ENCODE results near the gene IL15RA. TPM values are rescaled to one million over a fixed set of nuclear protein-coding genes. Genes with fewer than 3 reads are reported as not detected.
"Not testable (repeated sequence)": the region's sequence is repeated elsewhere in the genome, so short reads cannot be mapped to it uniquely, and the experiment has no call there.

IL15RA gene
- total RNA-seq, 1 donor from 2014 or later, result 23.1 TPM

- no peak overlapping the region for H3K4me3 ChIP-seq (ENCODE audit: low read depth, low read length)
- DNase-seq (ENCODE audit: low read depth), result no peak
- H3K27me3 ChIP-seq (ENCODE audit: control insufficient read depth, insufficient read depth, low read length), result peaks cover 4% of the 10 kb centered on the region
- no peaks in the 10 kb centered on the region for H3K36me3 ChIP-seq (ENCODE audit: control insufficient read depth, insufficient read depth, low read length)
- TF ChIP-seq CTCF (IDR thresholded peaks at IDR 0.05; ENCODE audit: insufficient read depth, low read length, poor library complexity, severe bottlenecking), result no peak
Observed at GRCh38 chr10:6009961-6010360, 32.6 kb upstream of the IL15RA start.

GRCh38 chr10:6009150-6009549 is 31.8 kb upstream of the IL15RA start:
- Histone ChIP-seq H3K36me3 (ENCODE audit: control insufficient read depth, insufficient read depth, low read length) (no peaks in the 10 kb centered on the region), H3K27me3 (ENCODE audit: control insufficient read depth, insufficient read depth, low read length) (peaks cover 5% of the 10 kb centered on the region), H3K4me3 (ENCODE audit: low read depth, low read length) (no peak overlapping the region)
- no peak for TF ChIP-seq CTCF (IDR thresholded peaks at IDR 0.05; ENCODE audit: insufficient read depth, low read length, poor library complexity, severe bottlenecking)
- no peak for DNase-seq (ENCODE audit: low read depth)

- no peak for DNase-seq (ENCODE audit: low read depth)
- H3K4me3 ChIP-seq (ENCODE audit: low read depth, low read length), result no peak overlapping the region
- no peak for TF ChIP-seq CTCF (IDR thresholded peaks at IDR 0.05; ENCODE audit: insufficient read depth, low read length, poor library complexity, severe bottlenecking)
- H3K27me3 ChIP-seq (ENCODE audit: control insufficient read depth, insufficient read depth, low read length), result peaks cover 5% of the 10 kb centered on the region
- H3K36me3 ChIP-seq (ENCODE audit: control insufficient read depth, insufficient read depth, low read length), result no peaks in the 10 kb centered on the region
Observed at GRCh38 chr10:6008497-6009142, 31.3 kb upstream of the IL15RA start.

- no peak for TF ChIP-seq CTCF (IDR thresholded peaks at IDR 0.05; ENCODE audit: insufficient read depth, low read length, poor library complexity, severe bottlenecking)
- DNase-seq (ENCODE audit: low read depth), result no peak
- Histone ChIP-seq H3K27me3 (ENCODE audit: control insufficient read depth, insufficient read depth, low read length) (peaks cover 5% of the 10 kb centered on the region), H3K36me3 (ENCODE audit: control insufficient read depth, insufficient read depth, low read length) (no peaks in the 10 kb centered on the region), H3K4me3 (ENCODE audit: low read depth, low read length) (no peak overlapping the region)
Observed at GRCh38 chr10:6006991-6007390, 29.6 kb upstream of the IL15RA start.

GRCh38 chr10:6006546-6006945 is 29.2 kb upstream of the IL15RA start:
- Histone ChIP-seq H3K4me3 (ENCODE audit: low read depth, low read length) (no peak overlapping the region), H3K36me3 (ENCODE audit: control insufficient read depth, insufficient read depth, low read length) (no peaks in the 10 kb centered on the region), H3K27me3 (ENCODE audit: control insufficient read depth, insufficient read depth, low read length) (peaks cover 5% of the 10 kb centered on the region)
- TF ChIP-seq CTCF (IDR thresholded peaks at IDR 0.05; ENCODE audit: insufficient read depth, low read length, poor library complexity, severe bottlenecking), result no peak
- no peak for DNase-seq (ENCODE audit: low read depth)

- Histone ChIP-seq H3K27me3 (ENCODE audit: control insufficient read depth, insufficient read depth, low read length) (peaks cover 5% of the 10 kb centered on the region), H3K4me3 (ENCODE audit: low read depth, low read length) (no peak overlapping the region), H3K36me3 (ENCODE audit: control insufficient read depth, insufficient read depth, low read length) (no peaks in the 10 kb centered on the region)
- DNase-seq (ENCODE audit: low read depth), result no peak
- no peak for TF ChIP-seq CTCF (IDR thresholded peaks at IDR 0.05; ENCODE audit: insufficient read depth, low read length, poor library complexity, severe bottlenecking)
Observed at GRCh38 chr10:6005856-6006395, 28.6 kb upstream of the IL15RA start.

- not testable (repeated sequence) for H3K36me3 ChIP-seq (ENCODE audit: control insufficient read depth, insufficient read depth, low read length); H3K4me3 ChIP-seq (ENCODE audit: low read depth, low read length); H3K27me3 ChIP-seq (ENCODE audit: control insufficient read depth, insufficient read depth, low read length); DNase-seq (ENCODE audit: low read depth)
Observed at GRCh38 chr10:6005161-6005804, 27.9 kb upstream of the IL15RA start.
